Activated CD4-positive, alpha-beta T cell treated with anti-CD3 and anti-CD28 coated beads, Interleukin-2, Interleukin-4, amounts not matched to agents 100 ng/mL and 50 ng/mL, durations not matched to agents 16 hours and 8 hours (primary cell): Measurements from ENCODE around the gene NKAIN4.

Experiments
- DNase-seq: peaks from one replicate; pipeline ENCODE4 v3.0.0-alpha.2; 2020; ENCODE audit warnings: low spot score

The NKAIN4 gene

DNA sequence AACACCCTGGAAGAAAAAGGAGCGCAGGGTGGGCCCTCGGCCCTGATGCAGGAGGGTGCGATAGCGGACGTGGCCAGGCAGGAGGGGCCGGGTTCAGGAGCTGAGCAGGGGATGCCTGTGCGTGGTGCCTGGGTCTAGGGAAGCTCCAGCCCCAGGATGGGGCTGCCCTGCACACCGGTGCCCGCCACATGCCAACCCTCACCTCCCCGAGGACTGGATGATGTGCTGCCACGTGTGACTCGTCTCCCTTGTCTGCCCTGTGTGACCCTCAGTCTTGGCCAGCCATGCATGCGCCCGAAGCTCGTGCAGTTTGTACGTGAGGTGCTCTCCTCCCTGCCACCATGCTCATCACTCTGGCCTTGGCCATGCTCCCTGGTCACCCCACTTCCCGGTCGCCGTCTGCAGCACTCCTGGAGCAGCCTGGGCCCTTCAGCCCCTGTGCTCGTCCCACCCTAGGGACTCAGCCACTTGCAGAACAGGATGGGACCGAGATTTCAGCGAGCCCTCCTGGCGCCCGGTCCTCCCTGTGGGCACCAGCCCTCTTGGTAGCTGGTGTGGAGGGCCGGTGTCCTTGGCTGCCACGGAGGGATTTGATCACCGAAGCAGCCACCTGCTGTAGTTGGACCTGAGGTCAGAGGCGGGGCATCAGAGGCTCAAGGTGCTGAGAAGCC, 34.5 kb upstream of the NKAIN4 start:
- no peak for DNase-seq

GRCh38 chr20:63287697-63288580, 33.7 kb upstream of the NKAIN4 start:
- DNase-seq = no peak

DNA sequence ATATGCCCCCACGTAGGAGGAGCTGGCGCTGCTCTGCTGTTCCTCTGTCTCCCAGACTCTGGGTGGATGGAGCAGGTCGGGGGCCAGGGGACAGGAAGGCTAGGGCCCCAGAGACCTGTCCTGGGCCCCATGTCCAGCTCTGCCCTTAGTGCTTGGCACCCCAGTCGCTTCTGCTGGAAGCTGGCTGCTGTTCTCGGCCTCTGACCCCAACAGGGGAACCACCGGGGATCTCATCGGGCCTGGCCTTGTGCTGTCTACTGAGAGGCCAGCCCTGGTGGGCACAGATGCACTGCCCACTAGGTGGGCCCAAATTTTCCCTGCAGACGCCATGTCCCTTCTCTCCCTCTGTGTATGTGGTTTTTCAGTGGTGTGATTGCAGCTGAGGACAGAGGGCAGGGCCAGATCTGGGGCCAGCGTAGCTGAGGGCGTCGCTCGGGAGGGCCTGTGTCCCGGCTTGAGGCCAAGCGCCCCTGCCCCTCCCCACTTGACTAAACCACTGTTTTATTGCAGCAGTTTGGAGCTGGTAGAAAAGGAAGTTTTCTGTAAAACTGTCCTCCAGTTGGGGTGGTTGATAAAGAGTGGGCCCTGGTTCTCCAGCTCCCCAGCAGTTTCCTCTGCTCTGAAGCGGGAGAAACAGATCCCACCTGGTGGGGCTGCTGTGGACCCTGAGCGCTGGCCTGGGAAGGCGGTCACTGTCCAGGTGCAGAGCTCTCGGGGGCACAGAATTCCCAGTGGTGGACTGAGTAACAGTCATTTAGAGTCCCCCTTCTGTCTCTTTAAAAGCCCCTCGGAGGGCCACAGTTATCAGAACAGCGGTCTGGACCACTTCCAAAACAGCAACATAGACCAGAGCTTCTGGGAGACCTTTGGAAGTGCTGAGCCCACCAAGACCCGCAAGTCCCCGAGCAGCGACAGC, 32.8 kb upstream of the NKAIN4 start:
- DNase-seq = no peak

- DNase-seq = no peak
Observed at GRCh38 chr20:63285636-63286615, 31.7 kb upstream of the NKAIN4 start.

DNA sequence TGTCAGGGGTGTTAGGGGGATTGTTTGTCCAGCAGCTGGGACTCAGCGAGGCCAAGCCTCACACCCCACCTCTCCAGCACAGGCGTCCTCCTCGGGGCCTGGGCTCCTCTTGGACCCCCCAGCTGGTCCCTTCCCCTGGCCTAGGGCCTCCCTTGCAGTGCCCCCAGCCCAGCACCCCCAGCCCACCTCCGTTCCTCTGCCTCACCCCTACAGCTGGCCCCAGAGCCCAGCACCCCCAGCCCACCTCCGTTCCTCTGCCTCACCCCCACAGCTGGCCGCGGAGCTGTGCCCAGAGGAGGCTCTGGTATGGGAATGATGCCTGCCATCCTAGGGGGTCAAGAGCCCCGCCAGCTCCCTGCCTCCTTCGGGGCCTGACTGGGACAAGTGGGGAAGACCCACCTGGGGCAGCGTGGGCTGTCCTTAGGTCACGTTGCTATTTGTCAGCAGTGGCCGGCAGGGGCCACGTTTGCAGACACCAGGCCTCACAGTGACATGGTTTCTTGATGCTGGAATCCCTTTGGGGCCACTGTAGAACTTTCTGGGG, 30.8 kb upstream of the NKAIN4 start:
- no peak for DNase-seq

DNA sequence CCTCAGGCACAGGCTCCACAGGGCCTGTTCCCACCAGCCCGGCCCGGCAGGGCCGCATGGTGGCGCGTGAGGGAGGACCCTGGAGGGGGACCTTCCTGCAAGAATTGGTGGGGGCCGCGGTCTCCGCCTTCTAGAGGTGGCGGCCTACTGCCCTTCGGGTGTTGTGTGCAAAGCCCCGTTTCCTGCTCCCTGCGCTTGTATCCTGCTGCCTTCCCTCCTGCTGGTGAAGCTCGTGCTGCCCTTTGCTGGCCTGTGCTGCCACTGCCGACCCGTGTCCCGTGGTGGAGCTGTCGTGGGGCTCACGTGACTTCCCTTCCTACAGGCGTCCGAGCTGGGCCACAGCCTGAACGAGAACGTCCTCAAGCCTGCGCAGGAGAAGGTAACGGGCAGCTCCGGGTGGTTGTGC, 30.3 kb upstream of the NKAIN4 start:
- DNase-seq = no peak

DNA sequence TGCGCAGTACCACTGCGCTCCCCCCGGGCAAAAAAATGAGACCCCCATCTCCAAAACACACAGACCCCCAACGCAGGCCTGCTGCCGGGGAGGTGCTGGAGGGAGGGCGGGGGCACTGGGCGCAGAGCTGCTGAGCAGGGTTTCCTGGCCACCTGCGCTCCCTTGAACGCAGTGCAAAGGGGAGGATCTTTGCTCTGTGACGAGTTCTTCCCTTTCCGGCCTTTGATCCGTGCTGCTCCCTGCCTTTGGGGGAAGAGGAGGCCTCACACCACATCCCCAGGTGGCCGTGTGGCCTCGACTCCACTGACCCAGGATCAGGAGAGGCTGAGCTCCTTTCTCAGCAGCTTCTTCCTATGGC, 29.8 kb upstream of the NKAIN4 start:
- DNase-seq = no peak

- no peak for DNase-seq
Observed at GRCh38 chr20:63283397-63284082, 29.3 kb upstream of the NKAIN4 start.

- DNase-seq = no peak
Observed at GRCh38 chr20:63282946-63283345, 28.7 kb upstream of the NKAIN4 start.

DNA sequence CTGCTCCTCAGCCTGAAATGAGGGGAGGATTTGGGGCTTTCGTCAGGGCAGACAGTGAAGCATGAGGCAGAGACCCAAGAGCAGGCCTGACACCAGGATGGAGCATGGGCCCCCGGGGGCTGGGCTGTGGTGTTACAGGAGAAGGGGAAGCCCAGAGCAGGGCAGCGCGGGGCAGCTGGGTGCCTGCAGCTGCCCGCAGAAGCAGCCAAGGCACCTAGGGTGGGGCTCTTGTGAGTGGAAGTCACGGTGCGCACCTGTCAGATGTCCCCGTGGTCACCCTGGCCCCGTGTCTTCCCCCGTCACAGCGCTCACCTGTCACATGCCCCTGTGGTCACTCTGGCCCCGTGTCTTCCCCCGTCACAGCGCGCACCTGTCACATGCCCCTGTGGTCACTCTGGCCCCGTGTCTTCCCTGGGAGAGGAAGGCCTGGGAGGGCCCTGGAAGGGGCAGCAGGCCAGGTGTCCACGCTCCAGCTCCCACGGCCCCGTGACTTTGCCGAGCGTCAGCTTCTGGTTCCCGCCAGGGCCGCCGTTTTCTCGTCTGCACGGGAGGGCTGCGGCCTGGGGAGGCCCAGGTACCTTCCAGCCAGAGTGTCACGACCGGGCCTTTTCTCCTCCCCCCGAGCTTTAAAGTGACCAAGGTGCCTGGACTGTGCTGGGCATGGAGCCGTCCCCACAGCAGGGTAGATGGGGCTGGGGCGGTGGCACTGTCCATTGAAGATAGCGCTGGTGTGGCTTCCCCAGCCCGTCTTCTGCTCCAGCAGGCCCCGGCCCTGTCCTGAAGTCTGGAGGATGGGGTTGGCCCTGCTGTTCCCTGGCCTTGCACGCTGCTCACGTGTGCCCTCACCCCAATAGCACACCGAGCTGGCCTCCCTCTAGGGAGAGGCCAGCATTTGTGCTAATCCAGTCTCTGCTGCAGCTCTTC, 27.7 kb upstream of the NKAIN4 start:
- DNase-seq = no peak

DNA sequence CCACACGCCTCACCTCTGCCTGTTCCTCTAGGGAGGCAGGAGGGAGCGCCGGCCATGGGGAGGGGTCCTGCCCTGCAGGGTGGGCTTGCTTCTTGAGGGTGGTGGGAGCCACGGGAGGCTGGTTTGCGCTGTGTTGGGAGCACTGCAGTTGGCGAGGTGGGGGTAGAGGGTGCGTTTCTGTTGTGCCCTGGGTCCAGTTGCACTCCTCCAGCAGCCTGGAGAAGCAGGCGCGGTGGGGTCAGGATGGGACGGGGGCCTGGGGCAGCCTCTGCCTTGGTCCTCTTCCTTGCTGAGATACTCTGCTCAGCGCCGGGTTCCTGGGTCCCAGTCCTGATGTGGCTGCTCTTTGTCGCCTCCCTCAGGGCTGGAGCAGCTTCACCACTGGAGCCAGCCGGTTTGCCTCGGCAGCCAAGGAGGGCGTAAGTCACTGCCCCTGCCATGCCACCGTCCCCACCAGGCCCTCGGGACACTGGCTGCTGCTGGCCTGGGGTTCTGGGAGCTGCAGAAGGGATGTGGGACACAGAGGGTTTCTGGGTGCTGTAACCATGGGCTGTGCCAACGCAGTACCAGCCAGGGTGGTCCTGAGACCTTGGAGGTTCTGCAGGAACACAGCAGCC, 26.8 kb upstream of the NKAIN4 start:
- DNase-seq = no peak

DNA sequence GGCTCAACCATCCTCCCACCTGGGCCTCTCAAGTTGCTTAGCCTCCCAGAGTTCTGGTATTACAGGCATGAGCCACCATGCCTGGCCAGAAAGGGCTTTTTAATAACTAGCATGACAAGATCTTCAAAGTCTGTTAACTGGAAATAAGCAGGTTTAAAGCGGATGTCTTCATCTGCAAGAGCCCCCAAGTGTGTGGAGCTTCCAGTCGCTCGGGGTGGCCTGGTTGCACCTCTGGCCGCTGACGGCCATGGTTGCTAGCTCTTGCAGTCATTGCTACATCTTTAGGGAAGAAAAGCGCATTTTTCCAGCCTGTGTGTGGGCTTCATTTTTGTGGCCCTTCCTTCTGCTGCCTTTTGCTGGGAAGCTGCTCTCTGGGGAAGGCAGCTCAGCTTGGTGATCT, 26.1 kb upstream of the NKAIN4 start:
- no peak for DNase-seq

DNA sequence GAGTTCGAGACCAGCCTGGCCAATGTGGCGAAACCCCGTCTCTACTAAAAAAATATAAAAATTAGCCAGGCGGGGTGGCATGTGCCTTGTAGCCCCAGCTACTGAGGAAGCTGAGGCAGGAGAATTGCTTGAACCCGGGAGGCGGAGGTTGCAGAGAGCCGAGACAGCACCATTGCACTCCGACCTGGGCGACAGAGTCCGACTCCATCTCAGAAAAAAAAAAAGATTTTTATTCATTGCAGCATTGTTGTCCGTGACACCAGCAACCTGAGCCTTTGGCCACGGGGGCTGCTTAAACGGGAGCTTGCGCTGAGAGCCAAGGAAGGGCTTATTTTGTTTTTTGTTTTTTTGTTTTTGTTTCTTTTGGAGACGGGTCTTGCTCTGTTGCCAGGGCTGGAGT, 25.7 kb upstream of the NKAIN4 start:
- no peak for DNase-seq

GRCh38 chr20:63278661-63279060, 24.4 kb upstream of the NKAIN4 start:
- DNase-seq = no peak

GRCh38 chr20:63277466-63278272, 23.4 kb upstream of the NKAIN4 start:
- no peak for DNase-seq

GRCh38 chr20:63276956-63277355, 22.7 kb upstream of the NKAIN4 start:
- no peak for DNase-seq

DNA sequence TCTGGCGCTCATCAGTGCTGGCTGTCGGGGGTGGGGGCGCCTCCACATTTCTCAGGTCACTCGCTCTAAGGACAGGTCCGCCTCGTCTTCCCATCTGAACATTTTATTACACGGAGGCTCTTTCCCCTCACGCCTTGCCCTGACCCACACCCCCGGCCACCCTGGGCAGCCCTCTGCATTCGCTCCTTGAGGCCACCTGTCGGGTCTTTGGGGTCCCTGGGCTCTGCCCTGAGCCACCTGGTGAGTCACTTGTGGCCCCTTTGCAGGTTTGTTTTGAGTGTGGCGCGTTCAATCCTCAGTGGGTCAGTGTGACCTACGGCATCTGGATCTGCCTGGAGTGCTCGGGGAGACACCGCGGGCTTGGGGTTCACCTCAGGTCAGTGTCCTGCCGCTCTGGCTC, 21.6 kb upstream of the NKAIN4 start:
- DNase-seq = no peak
